AG09319 (cell line): ENCODE data around the gene KCTD18.
A peak's percentile ranks its signal among the peaks of the same experiment; 100 is the strongest.

Source experiments
- DNase-seq: peaks from one replicate; pipeline ENCODE4 v3.0.0-alpha.2; 2010; ENCODE audit warnings: low read depth; ENCODE audit errors: extremely low read depth
- TF ChIP-seq, protein P1 (sequence below): IDR thresholded peaks from 2 replicates; pipeline ENCODE4 v1.5.1; 2011; ENCODE audit warnings: low read depth, mild to moderate bottlenecking, inconsistent platforms, low read length, moderate library complexity

Gene KCTD18

DNA sequence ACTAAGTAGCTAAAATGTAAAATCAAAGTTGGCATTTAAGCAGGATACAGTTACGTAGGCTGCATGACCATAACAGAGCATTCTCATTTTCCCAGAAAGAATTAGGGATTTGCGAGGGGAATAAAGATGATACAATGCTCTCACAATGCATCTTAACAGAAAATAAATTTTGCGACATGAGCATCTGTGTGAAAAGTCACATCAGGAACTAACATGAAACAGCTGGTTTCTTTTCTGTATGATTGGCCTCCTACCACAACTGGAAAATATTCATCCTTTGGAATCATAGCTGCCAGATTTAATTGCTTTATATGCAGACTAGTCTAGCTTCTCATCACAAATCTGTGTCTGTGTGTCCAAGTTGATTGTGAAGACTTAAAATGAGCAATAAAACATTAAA, 66.0 kb downstream of the KCTD18 start:
- no peak for DNase-seq
- TF ChIP-seq, protein P1, sequence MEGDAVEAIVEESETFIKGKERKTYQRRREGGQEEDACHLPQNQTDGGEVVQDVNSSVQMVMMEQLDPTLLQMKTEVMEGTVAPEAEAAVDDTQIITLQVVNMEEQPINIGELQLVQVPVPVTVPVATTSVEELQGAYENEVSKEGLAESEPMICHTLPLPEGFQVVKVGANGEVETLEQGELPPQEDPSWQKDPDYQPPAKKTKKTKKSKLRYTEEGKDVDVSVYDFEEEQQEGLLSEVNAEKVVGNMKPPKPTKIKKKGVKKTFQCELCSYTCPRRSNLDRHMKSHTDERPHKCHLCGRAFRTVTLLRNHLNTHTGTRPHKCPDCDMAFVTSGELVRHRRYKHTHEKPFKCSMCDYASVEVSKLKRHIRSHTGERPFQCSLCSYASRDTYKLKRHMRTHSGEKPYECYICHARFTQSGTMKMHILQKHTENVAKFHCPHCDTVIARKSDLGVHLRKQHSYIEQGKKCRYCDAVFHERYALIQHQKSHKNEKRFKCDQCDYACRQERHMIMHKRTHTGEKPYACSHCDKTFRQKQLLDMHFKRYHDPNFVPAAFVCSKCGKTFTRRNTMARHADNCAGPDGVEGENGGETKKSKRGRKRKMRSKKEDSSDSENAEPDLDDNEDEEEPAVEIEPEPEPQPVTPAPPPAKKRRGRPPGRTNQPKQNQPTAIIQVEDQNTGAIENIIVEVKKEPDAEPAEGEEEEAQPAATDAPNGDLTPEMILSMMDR: no peak

DNA sequence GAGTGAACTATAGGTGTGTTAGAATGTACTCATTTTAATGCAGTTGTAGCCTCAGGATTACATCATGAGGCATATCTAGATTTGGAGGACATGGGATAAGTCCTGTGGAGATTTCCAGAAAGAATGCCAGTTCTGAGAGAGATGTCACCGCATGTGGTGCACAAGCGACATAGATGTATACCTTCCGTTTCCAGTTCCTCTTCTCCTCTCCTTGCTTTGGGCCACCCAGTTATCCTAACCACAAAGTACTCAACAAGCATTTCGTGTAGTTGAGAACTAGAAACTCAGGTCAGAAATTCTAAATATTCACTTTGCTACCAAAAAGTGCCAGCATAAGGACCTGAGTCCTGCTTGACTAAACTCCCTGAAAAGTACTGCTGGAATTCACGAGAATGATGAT, 66.5 kb downstream of the KCTD18 start:
- DNase-seq: no peak
- TF ChIP-seq, protein P1: no peak

DNA sequence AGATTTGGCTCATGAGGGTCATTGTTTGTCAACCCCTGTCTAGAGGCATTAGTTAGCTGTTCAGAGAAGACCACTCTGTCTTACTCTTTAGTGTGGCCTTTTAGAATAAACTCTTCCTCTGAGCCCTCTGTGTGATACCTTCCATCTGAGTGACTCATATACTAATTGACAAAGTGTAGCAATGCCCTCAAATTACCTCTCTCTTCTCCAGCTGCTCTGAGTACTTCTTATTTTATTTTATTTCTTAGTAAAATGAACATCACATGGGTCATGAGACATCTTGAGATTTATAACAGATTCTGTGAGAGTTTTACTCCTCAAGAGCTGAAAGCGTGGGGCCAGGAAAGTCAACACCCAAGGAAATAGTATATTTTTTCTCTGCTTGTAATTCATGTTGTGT, 67.4 kb downstream of the KCTD18 start:
- peak; percentile 32 for DNase-seq
- TF ChIP-seq, protein P1: no peak

DNA sequence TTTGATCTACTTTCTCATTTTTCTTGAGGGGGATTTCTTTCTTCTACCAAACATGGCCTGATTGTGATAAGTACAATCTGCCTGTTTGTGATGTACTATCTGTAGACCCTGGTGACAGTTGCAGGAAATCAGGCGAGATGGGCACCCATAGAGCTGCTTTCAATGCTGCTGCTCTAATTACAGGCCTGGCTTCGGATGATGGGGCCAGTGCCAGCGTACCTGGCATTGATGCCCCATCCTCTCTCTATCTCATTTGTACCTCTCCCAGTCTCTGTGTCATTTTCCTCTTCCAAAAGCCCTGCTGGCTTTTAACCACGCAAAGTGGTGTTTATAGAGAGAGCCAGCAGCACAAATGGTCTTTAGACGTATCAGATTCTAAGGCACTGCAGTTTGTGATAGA, 69.9 kb downstream of the KCTD18 start:
- no peak for DNase-seq
- TF ChIP-seq, protein P1: no peak
